ENCODE results near the gene GLIS1. TPM values are rescaled to one million over a fixed set of nuclear protein-coding genes. Genes with fewer than 3 reads are reported as not detected.

Gene GLIS1
- total and polyA plus RNA-seq, 2 of the 8 experiments (the other 6 are each of a cell fraction or from before 2014, with no cell fraction given), result 0.15 to 0.22 TPM

- no peak for TF ChIP-seq E2F6 (IDR thresholded peaks at IDR 0.05)
- Histone ChIP-seq H3K9ac (replicated peaks in 1 of 4; ENCODE audit: extremely low read depth in 1 of 4, low read depth in 3 of 4, low read length in 3 of 4) (no peak overlapping the region), H4K8ac (ENCODE audit: extremely low read depth, insufficient read depth, low read length) (no peak overlapping the region; the same call in 1 of the 2 replicates), H4K5ac (ENCODE audit: insufficient read length, low read depth, low read length) (no peak overlapping the region), H2BK15ac (ENCODE audit: low read length) (no peak overlapping the region), H4K91ac (replicated peaks; ENCODE audit: insufficient read length, low read length) (no peak overlapping the region), H2AFZ (ENCODE audit: low read length) (no peak overlapping the region), H3K4me1 (replicated peaks in 1 of 4; ENCODE audit: control insufficient read depth in 3 of 4, insufficient read depth in 4 of 4, low read length in 3 of 4) (no peaks in the 10 kb centered on the region), H3K56ac (replicated peaks; ENCODE audit: insufficient read length, low read depth, low read length) (no peak overlapping the region), H3K27ac (ENCODE audit: low read depth, low read length) (no peak overlapping the region), H3K36me3 (ENCODE audit: control insufficient read depth in 2 of 4, insufficient read depth in 4 of 4, low read length in 3 of 4) (no peaks in the 10 kb centered on the region), H2AK5ac (ENCODE audit: low read depth, low read length) (no peak overlapping the region), H3K4me3 (ENCODE audit: extremely low read depth in 1 of 4, insufficient read depth in 2 of 4, low read depth in 3 of 4, low read length in 4 of 4) (no peak overlapping the region), H4K20me1 (replicated peaks in 1 of 2; ENCODE audit: control insufficient read depth in 1 of 2, insufficient read depth in 2 of 2, low read length in 2 of 2) (no peaks in the 10 kb centered on the region), H2BK5ac (ENCODE audit: low read depth, low read length) (no peak overlapping the region), H2BK120ac (replicated peaks; ENCODE audit: low read depth, low read length) (no peak overlapping the region), H3K18ac (ENCODE audit: extremely low read depth, low read length) (no peak overlapping the region), H2BK12ac (ENCODE audit: low read depth, low read length) (no peak overlapping the region), H3K27me3 (replicated peaks in 1 of 4; ENCODE audit: control insufficient read depth in 3 of 4, extremely low read depth in 1 of 4, insufficient read depth in 3 of 4, low read length in 3 of 4) (no peaks in the 10 kb centered on the region), H3K79me1 (ENCODE audit: low read depth, low read length) (no peaks in the 10 kb centered on the region), H2BK20ac (ENCODE audit: low read length) (no peak overlapping the region), H3K4ac (replicated peaks; ENCODE audit: insufficient read length, low read depth, low read length) (no peak overlapping the region), H3K4me2 (ENCODE audit: insufficient read depth in 1 of 2, low read depth in 2 of 2, low read length in 2 of 2) (no peak overlapping the region), H3K79me2 (ENCODE audit: control insufficient read depth in 1 of 2, insufficient read depth in 2 of 2, low read length in 2 of 2) (no peaks in the 10 kb centered on the region), H3K14ac (ENCODE audit: insufficient read length) (no peak overlapping the region), H3K23me2 (ENCODE audit: low read depth, low read length) (peaks cover 2% of the 10 kb centered on the region; the same call in 1 of the 2 replicates), H3K23ac (ENCODE audit: insufficient read length) (no peak overlapping the region), H3K9me3 (ENCODE audit: insufficient read depth in 2 of 2, low read depth in 1 of 2, low read length in 1 of 2) (no peaks in the 10 kb centered on the region)
- FAIRE-seq (no peak), DNase-seq (ENCODE audit: low read depth in 1 of 2, low spot score in 2 of 2) (peak in 1 of 2 experiments; percentile 40)
- ChIA-PET POLR2A (ENCODE audit: partially characterized antibody) (no interaction called here), CTCF (ENCODE audit: partially characterized antibody) (interaction anchor here (0.8 to 3.3 kb wide), 9 partner anchors 10 to 446 kb away, joined by 3 to 13 read pairs (median 3); no protein-coding TSS in a partner anchor)
- WGBS, 2 experiments (ENCODE audit: extremely low coverage in 1 of 2, insufficient coverage in 1 of 2, insufficient read length in 1 of 2, insufficient replicate concordance in 2 of 2, low coverage in 1 of 2, low lambda C conversion rate in 2 of 2, missing lambda C conversion rate in 1 of 2), result 81% methylated on average over 13 of the region's 13 CpGs; no CpG with 5 or more reads in 1 of the 2 experiments
These were observed 111.9 kb downstream of the GLIS1 start for GRCh38 chr1:53627031-53627430.

Data from H1 (cell line).